K562 (cell line): ENCODE measurements around the gene PRSS21. TPM values are rescaled to one million over a fixed set of nuclear protein-coding genes. Genes with fewer than 3 reads are reported as not detected.

Source experiments
- CHD1 ChIP-seq: fragments of 200-600 bp; sonication (generic); IDR thresholded peaks from one replicate; pipeline ENCODE4 v1.6.1; 2012; ENCODE audit warnings: mild to moderate bottlenecking, moderate library complexity, low read length, inconsistent platforms
- EWSR1 ChIP-seq: fragments of 450-650 bp; IDR thresholded peaks from 2 replicates; pipeline ENCODE4 v1.6.1; 2018; ENCODE audit warnings: borderline replicate concordance, mild to moderate bottlenecking, low read depth, moderate library complexity; ENCODE audit not compliant: partially characterized antibody
- FUS ChIP-seq: fragments of 200-400 bp; formaldehyde crosslinking; optimal IDR thresholded peaks from 2 replicates; pipeline ENCODE3; 2017; ENCODE audit warnings: low read depth, low read length
- GABPB1 ChIP-seq: sonication (generic); formaldehyde crosslinking; IDR thresholded peaks from 2 replicates; pipeline ENCODE4 v1.8.0; 2022; ENCODE audit warnings: mild to moderate bottlenecking, missing genetic modification reagents
- KDM2B ChIP-seq: fragments of 250-450 bp; sonication (Bioruptor Pico); IDR thresholded peaks from 2 replicates; pipeline ENCODE4 v1.8.0; 2021; ENCODE audit warnings: mild to moderate bottlenecking, moderate library complexity
- MAFK ChIP-seq: IDR thresholded peaks from 2 replicates; pipeline ENCODE4 v1.6.1; 2011; ENCODE audit warnings: low read length, improper control_type of control experiment
- MTF1 ChIP-seq: fragments of 250-450 bp; sonication (Bioruptor Pico); IDR thresholded peaks from 2 replicates; pipeline ENCODE4 v1.9.0; 2021; ENCODE audit warnings: moderate library complexity, mild to moderate bottlenecking, inconsistent platforms, borderline replicate concordance
- POLR2H ChIP-seq: IDR thresholded peaks from 2 replicates; pipeline ENCODE4 v1.6.1; 2016; ENCODE audit warnings: missing genetic modification characterization, low read depth, mild to moderate bottlenecking, control low read depth, missing compliant biosample characterization, moderate library complexity
- RBM14 ChIP-seq: fragments of 200-400 bp; formaldehyde crosslinking; IDR thresholded peaks from 2 replicates; pipeline ENCODE4 v1.6.1; 2018; ENCODE audit warnings: low read depth, mild to moderate bottlenecking, low read length, moderate library complexity, borderline replicate concordance; ENCODE audit not compliant: insufficient read depth
- polyA plus RNA-seq, 8 experiments: library from polyadenylated mRNA; depleted of rRNA in 4 of 8; stranded (reverse) in 5 of 8; unstranded in 3 of 8; fragments of >200 nt; fragmentation: Nextera tagmentation in 2 of 8; fragmentation: Illumina TruSeq in 1 of 8; extraction: Ambion mirVana in 2 of 8; extraction: Trizol in 1 of 8; gene quantifications; 2 replicates each; pipeline versions ENCODE4 v1.2.1 to v1.2.3, GENCODE V29; 2011 to 2014; ENCODE audit warnings: inconsistent platforms in 1 of 8, missing spikeins in 1 of 8
- total RNA-seq, 7 experiments: library from RNA; depleted of rRNA in 6 of 7; stranded (reverse); fragments of >200 nt in 6 of 7; fragmentation: Illumina TruSeq in 2 of 7; extraction: Trizol in 2 of 7; gene quantifications; 2 replicates each; pipeline versions ENCODE4 v1.2.1 to v1.2.3, GENCODE V29; 2011 to 2021; ENCODE audit warnings: low replicate concordance in 1 of 7
- TF ChIP-seq, protein P1 (sequence below): sonication (generic); formaldehyde crosslinking; IDR thresholded peaks from 2 replicates; pipeline ENCODE4 v1.8.0; 2022; ENCODE audit warnings: missing genetic modification reagents, mild to moderate bottlenecking, borderline replicate concordance
- TF ChIP-seq, protein P2 (sequence below), 2 experiments: fragments of 450-650 bp; formaldehyde crosslinking in 1 of 2; IDR thresholded peaks; 2 replicates each; pipeline versions ENCODE4 v1.4.0 to v1.6.1; 2014 to 2020; ENCODE audit warnings: mild to moderate bottlenecking in 2 of 2, borderline replicate concordance in 1 of 2, low read depth in 1 of 2
- TF ChIP-seq, protein P3 (sequence below), 2 experiments: fragments of 150-350 bp in 1 of 2; IDR thresholded peaks; 2 replicates each; pipeline ENCODE4 v1.6.1; 2012 to 2016; ENCODE audit warnings: low read depth in 2 of 2, low read length in 2 of 2, mild to moderate bottlenecking in 1 of 2, moderate library complexity in 1 of 2

PRSS21 gene
- total and polyA plus RNA-seq, 9 of the 15 experiments (the other 6 are each of a cell fraction or from before 2014, with no cell fraction given), result 12.1 to 121 (median 61.3) TPM

DNA sequence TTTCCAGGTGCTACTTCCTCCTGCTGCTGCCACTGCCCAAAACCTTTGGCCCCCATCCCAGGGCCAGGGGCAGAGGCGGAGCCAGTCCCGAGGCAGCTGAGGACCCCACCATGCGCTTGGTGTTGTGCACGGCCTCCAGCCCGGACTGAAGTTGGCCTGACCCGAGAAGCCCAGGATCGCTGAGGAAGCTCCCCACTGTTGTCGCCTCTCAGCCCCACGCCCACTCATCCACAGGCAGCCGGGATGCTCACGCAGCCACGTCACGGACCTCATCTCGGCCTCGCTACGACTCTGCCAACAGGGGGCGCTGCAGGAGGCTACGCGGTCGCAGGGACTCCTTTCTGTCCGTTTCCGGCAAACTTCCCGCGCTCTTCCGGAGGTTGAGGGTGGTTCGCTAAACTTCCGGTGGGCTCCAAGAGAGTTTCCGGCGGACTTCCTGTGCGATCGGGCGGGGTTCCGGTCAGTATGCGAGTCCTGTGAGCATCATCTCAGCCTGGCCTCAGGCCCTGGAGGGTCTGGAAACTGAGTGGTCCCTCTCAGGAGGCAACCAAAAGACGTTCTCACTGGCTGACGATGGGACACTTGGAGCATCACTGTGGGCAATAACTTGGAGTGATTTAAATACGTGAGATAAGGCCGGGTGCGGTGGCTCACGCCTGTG is 25.4 kb downstream of the PRSS21 start (continued):
- TF ChIP-seq, protein P1, sequence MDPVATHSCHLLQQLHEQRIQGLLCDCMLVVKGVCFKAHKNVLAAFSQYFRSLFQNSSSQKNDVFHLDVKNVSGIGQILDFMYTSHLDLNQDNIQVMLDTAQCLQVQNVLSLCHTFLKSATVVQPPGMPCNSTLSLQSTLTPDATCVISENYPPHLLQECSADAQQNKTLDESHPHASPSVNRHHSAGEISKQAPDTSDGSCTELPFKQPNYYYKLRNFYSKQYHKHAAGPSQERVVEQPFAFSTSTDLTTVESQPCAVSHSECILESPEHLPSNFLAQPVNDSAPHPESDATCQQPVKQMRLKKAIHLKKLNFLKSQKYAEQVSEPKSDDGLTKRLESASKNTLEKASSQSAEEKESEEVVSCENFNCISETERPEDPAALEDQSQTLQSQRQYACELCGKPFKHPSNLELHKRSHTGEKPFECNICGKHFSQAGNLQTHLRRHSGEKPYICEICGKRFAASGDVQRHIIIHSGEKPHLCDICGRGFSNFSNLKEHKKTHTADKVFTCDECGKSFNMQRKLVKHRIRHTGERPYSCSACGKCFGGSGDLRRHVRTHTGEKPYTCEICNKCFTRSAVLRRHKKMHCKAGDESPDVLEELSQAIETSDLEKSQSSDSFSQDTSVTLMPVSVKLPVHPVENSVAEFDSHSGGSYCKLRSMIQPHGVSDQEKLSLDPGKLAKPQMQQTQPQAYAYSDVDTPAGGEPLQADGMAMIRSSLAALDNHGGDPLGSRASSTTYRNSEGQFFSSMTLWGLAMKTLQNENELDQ (CRISPR knock-in tag), result no peak
- TF ChIP-seq FUS, result no peak
- peak; percentile 92 for TF ChIP-seq GABPB1 (CRISPR knock-in tag)
- TF ChIP-seq MAFK, result no peak
- no peak for TF ChIP-seq KDM2B
- no peak for TF ChIP-seq EWSR1
- TF ChIP-seq, protein P2, sequence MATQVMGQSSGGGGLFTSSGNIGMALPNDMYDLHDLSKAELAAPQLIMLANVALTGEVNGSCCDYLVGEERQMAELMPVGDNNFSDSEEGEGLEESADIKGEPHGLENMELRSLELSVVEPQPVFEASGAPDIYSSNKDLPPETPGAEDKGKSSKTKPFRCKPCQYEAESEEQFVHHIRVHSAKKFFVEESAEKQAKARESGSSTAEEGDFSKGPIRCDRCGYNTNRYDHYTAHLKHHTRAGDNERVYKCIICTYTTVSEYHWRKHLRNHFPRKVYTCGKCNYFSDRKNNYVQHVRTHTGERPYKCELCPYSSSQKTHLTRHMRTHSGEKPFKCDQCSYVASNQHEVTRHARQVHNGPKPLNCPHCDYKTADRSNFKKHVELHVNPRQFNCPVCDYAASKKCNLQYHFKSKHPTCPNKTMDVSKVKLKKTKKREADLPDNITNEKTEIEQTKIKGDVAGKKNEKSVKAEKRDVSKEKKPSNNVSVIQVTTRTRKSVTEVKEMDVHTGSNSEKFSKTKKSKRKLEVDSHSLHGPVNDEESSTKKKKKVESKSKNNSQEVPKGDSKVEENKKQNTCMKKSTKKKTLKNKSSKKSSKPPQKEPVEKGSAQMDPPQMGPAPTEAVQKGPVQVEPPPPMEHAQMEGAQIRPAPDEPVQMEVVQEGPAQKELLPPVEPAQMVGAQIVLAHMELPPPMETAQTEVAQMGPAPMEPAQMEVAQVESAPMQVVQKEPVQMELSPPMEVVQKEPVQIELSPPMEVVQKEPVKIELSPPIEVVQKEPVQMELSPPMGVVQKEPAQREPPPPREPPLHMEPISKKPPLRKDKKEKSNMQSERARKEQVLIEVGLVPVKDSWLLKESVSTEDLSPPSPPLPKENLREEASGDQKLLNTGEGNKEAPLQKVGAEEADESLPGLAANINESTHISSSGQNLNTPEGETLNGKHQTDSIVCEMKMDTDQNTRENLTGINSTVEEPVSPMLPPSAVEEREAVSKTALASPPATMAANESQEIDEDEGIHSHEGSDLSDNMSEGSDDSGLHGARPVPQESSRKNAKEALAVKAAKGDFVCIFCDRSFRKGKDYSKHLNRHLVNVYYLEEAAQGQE (IDR thresholded peaks at IDR 0.05; ENCODE audit: borderline replicate concordance), result peak; percentile 46; the same call in 1 of the 2 replicates
- TF ChIP-seq, protein P2 (CRISPR knock-in tag; IDR thresholded peaks at IDR 0.05; ENCODE audit: low read depth), result no peak
- TF ChIP-seq CHD1, result no peak
- no peak for TF ChIP-seq POLR2H
- TF ChIP-seq MTF1 (CRISPR knock-in tag), result no peak
- TF ChIP-seq RBM14, result no peak
- TF ChIP-seq, protein P3, sequence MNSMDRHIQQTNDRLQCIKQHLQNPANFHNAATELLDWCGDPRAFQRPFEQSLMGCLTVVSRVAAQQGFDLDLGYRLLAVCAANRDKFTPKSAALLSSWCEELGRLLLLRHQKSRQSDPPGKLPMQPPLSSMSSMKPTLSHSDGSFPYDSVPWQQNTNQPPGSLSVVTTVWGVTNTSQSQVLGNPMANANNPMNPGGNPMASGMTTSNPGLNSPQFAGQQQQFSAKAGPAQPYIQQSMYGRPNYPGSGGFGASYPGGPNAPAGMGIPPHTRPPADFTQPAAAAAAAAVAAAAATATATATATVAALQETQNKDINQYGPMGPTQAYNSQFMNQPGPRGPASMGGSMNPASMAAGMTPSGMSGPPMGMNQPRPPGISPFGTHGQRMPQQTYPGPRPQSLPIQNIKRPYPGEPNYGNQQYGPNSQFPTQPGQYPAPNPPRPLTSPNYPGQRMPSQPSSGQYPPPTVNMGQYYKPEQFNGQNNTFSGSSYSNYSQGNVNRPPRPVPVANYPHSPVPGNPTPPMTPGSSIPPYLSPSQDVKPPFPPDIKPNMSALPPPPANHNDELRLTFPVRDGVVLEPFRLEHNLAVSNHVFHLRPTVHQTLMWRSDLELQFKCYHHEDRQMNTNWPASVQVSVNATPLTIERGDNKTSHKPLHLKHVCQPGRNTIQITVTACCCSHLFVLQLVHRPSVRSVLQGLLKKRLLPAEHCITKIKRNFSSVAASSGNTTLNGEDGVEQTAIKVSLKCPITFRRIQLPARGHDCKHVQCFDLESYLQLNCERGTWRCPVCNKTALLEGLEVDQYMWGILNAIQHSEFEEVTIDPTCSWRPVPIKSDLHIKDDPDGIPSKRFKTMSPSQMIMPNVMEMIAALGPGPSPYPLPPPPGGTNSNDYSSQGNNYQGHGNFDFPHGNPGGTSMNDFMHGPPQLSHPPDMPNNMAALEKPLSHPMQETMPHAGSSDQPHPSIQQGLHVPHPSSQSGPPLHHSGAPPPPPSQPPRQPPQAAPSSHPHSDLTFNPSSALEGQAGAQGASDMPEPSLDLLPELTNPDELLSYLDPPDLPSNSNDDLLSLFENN (IDR thresholded peaks at IDR 0.05; ENCODE audit: low read depth in 2 of 2, low read length in 2 of 2), result no peak
